B cell (primary cell): ENCODE results near the gene KIAA1328. TPM values are rescaled to one million over a fixed set of nuclear protein-coding genes. Genes with fewer than 3 reads are reported as not detected.

Experiments
- ATAC-seq: fragments of 200-7000 bp; cut with Tn5 transposase; one replicate; pipeline ENCODE4 v1.10.0; 2021; ENCODE audit warnings: low read depth, mild to moderate bottlenecking, moderate number of reproducible peaks, moderate library complexity
- CTCF ChIA-PET: fragments of 350-600 bp; sonication (Branson Sonifier 250); formaldehyde crosslinking; loops from one replicate; lab custom pipeline; 2021; ENCODE audit warnings: antibody characterized with exemption, inconsistent platforms; lab: Charles Lee
- POLR2A ChIA-PET: fragments of 350-600 bp; sonication (Branson Sonifier 250); formaldehyde crosslinking; loops from one replicate; lab custom pipeline; 2021; ENCODE audit warnings: antibody characterized with exemption; lab: Charles Lee
- DNase-seq: peaks from one replicate; pipeline ENCODE4 v3.0.0; 2013
- H2AFZ ChIP-seq: 2 replicates; pipeline ENCODE4 v1.6.1; 2012; ENCODE audit warnings: mild to moderate bottlenecking, low read depth, low read length; ENCODE audit not compliant: insufficient read depth, poor library complexity, severe bottlenecking
- H3K27ac ChIP-seq, 2 donors: 1 replicate in 1 of 2; 2 replicates in 1 of 2; pipeline ENCODE4 v1.5.1; 2012 to 2013; ENCODE audit warnings: low read length in 2 of 2, mild to moderate bottlenecking in 2 of 2, moderate library complexity in 1 of 2
- H3K27me3 ChIP-seq, 4 experiments: fragments of 200-600 bp in 1 of 4; sonication (generic) in 1 of 4; replicated peaks in 1 of 4; 1 replicate in 2 of 4; 2 replicates in 2 of 4; pipeline versions ENCODE4 v1.6.1 to v1.7.0; 2013 to 2016; ENCODE audit warnings: low read length in 3 of 4, mild to moderate bottlenecking in 2 of 4, mixed read lengths in 1 of 4, moderate library complexity in 1 of 4; ENCODE audit not compliant: insufficient read depth in 4 of 4, control insufficient read depth in 3 of 4; ENCODE audit errors: control extremely low read depth in 1 of 4
- H3K36me3 ChIP-seq, 2 experiments: replicated peaks in 1 of 2; 1 replicate in 1 of 2; 2 replicates in 1 of 2; pipeline versions ENCODE4 v1.6.1 to v1.7.1; 2013; ENCODE audit warnings: low read length in 1 of 2; ENCODE audit not compliant: insufficient read depth in 2 of 2, control insufficient read depth in 1 of 2; ENCODE audit errors: control extremely low read depth in 1 of 2, extremely low read depth in 1 of 2
- H3K4me1 ChIP-seq, 2 donors: fragments of 200-600 bp in 1 of 2; sonication (generic) in 1 of 2; 1 replicate in 1 of 2; 2 replicates in 1 of 2; pipeline versions ENCODE4 v1.5.1 to v1.6.1; 2013 to 2017; ENCODE audit warnings: low read length in 2 of 2; ENCODE audit not compliant: control insufficient read depth in 2 of 2, insufficient read depth in 2 of 2
- H3K4me2 ChIP-seq: replicated peaks from 2 replicates; pipeline ENCODE3; 2012; ENCODE audit warnings: mild to moderate bottlenecking, low read depth, low read length; ENCODE audit not compliant: poor library complexity, severe bottlenecking
- H3K4me3 ChIP-seq, 5 experiments: fragments of 200-600 bp in 1 of 5; sonication (generic) in 1 of 5; 1 replicate in 3 of 5; 2 replicates in 2 of 5; pipeline versions ENCODE4 v1.5.1 to v1.7.0; 2011 to 2016; ENCODE audit warnings: low read length in 4 of 5, mild to moderate bottlenecking in 4 of 5, low read depth in 2 of 5, control low read depth in 1 of 5, moderate library complexity in 1 of 5; ENCODE audit not compliant: insufficient read depth in 1 of 5; ENCODE audit errors: control extremely low read depth in 1 of 5, extremely low read depth in 1 of 5
- H3K79me2 ChIP-seq: fragments of 200-600 bp; sonication (generic); one replicate; pipeline ENCODE4 v1.6.0; 2016; ENCODE audit warnings: low read length; ENCODE audit not compliant: control insufficient read depth, insufficient read depth
- H3K9ac ChIP-seq: fragments of 200-600 bp; sonication (generic); 2 replicates; pipeline ENCODE4 v1.6.1; 2017; ENCODE audit warnings: mild to moderate bottlenecking, low read length, moderate library complexity
- H3K9me3 ChIP-seq, 3 donors: one replicate each; pipeline versions ENCODE4 v1.6.1 to v1.7.1; 2013; ENCODE audit warnings: low read length in 2 of 3; ENCODE audit not compliant: control insufficient read depth in 2 of 3, insufficient read depth in 1 of 3; ENCODE audit errors: control extremely low read depth in 1 of 3
- H4K20me1 ChIP-seq: 2 replicates; pipeline ENCODE4 v1.6.0; 2012; ENCODE audit warnings: mild to moderate bottlenecking, low read length; ENCODE audit not compliant: insufficient read depth, control insufficient read depth, poor library complexity, severe bottlenecking
- H3K27ac Mint-ChIP-seq: one replicate; pipeline ENCODE4 v1.8.0; 2021; ENCODE audit warnings: mixed read lengths
- H3K27me3 Mint-ChIP-seq: one replicate; pipeline ENCODE4 v1.8.0; 2021; ENCODE audit warnings: mixed read lengths
- H3K4me1 Mint-ChIP-seq: one replicate; pipeline ENCODE4 v1.8.0; 2021; ENCODE audit warnings: mixed read lengths
- H3K4me3 Mint-ChIP-seq: one replicate; pipeline ENCODE4 v1.8.0; 2021; ENCODE audit warnings: mixed read lengths
- H3K9me3 Mint-ChIP-seq: one replicate; pipeline ENCODE4 v1.8.0; 2022; ENCODE audit warnings: mixed read lengths; ENCODE audit not compliant: insufficient read depth
- EZH2 ChIP-seq: IDR thresholded peaks from 2 replicates; pipeline ENCODE4 v1.6.1; 2012; ENCODE audit warnings: borderline replicate concordance, low read depth, mild to moderate bottlenecking, moderate library complexity, low read length; ENCODE audit not compliant: insufficient read depth, poor library complexity, severe bottlenecking
- WGBS: methylation state at CpG from one replicate; pipeline ENCODE4 v1.1.5; 2013; ENCODE audit warnings: missing lambda C conversion rate; ENCODE audit not compliant: insufficient coverage; 5-methylcytosine and 5-hydroxymethylcytosine counted together
- intact Hi-C: fragments of 100-400 bp; cut with micrococcal nuclease; formaldehyde crosslinking; loops from one replicate; pipeline ENCODE4 v1.10.0; 2022
- polyA plus RNA-seq: library from polyadenylated mRNA; depleted of rRNA; stranded (reverse); fragments of >200 nt; gene quantifications from 2 replicates; pipeline ENCODE4 v1.2.3, GENCODE V29; 2012
- total RNA-seq, 2 donors: library from RNA; stranded (reverse); fragments of 120-200 nt in 1 of 2; gene quantifications; 1 replicate in 1 of 2; 2 replicates in 1 of 2; pipeline versions ENCODE4 v1.2.3 to v1.2.4, GENCODE V29; 2013 to 2022
- TF ChIP-seq, protein P1 (sequence below): fragments of 200-600 bp; IDR thresholded peaks from one replicate; pipeline ENCODE4 v1.8.0; 2022; ENCODE audit warnings: antibody characterized with exemption, mild to moderate bottlenecking

The KIAA1328 gene
- total and polyA plus RNA-seq, 2 donors (not counting 1 experiment from before 2014, with no cell fraction given), result 9.1 to 22.1 TPM

DNA sequence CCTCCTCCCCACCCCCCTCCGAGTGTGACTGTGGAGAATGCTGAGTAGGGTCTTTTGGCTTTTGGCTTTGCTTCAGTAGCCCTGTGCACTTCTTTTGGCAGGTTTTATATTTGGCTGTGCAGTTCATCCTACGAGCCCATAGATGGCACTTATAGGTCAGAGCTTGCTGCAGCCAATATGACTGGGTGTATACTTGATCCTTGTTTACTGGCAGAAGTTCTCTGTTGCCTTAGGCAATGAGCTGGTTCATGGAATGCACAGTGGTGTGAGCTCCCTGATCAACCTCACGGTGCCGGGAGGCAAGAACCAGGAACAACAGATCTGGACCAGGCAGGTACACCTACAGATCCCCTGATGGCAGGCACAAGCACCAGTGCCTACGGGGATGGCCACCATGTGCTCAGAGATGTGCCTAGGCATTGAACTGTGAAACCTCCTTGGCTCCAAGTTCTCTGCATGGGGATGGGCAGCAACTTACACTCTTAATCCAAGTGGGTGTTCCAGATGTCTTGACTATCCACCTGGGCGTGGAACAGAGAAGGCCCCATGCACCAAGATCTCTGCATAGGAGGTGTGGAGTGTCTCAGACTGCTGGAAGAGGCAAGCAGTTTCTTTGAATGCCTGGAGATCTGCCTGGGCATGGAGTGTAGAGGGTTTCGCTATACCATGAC lies 190.4 kb downstream of the KIAA1328 start:
- Histone ChIP-seq H3K4me3 (no peak overlapping the region), H3K36me3 (peaks cover 0 to 6% of the 10 kb centered on the region in 2 experiments), H3K79me2 (no peaks in the 10 kb centered on the region), H3K4me2 (no peak overlapping the region), H3K4me1 (no peaks in the 10 kb centered on the region), H3K9ac (no peak overlapping the region), H2AFZ (no peak overlapping the region), H3K27ac (no peak overlapping the region), H3K9me3 (peaks cover 4 to 23% (median 7%) of the 10 kb centered on the region in 3 donors), H4K20me1 (no peaks in the 10 kb centered on the region), H3K27me3 (no peaks in the 10 kb centered on the region)
- ChIA-PET CTCF (no interaction called here), POLR2A (no interaction called here)
- no peak for ATAC-seq
- no peak for DNase-seq
- H3K4me1 Mint-ChIP-seq, result no peaks in the 10 kb centered on the region
- H3K27me3 Mint-ChIP-seq, result no peaks in the 10 kb centered on the region
- no peak overlapping the region for H3K4me3 Mint-ChIP-seq
- intact Hi-C loops, result no loop called here
- H3K9me3 Mint-ChIP-seq, result peaks cover 23% of the 10 kb centered on the region
- no peak overlapping the region for H3K27ac Mint-ChIP-seq
- TF ChIP-seq, protein P1, sequence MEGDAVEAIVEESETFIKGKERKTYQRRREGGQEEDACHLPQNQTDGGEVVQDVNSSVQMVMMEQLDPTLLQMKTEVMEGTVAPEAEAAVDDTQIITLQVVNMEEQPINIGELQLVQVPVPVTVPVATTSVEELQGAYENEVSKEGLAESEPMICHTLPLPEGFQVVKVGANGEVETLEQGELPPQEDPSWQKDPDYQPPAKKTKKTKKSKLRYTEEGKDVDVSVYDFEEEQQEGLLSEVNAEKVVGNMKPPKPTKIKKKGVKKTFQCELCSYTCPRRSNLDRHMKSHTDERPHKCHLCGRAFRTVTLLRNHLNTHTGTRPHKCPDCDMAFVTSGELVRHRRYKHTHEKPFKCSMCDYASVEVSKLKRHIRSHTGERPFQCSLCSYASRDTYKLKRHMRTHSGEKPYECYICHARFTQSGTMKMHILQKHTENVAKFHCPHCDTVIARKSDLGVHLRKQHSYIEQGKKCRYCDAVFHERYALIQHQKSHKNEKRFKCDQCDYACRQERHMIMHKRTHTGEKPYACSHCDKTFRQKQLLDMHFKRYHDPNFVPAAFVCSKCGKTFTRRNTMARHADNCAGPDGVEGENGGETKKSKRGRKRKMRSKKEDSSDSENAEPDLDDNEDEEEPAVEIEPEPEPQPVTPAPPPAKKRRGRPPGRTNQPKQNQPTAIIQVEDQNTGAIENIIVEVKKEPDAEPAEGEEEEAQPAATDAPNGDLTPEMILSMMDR, result no peak
- no peak for TF ChIP-seq EZH2
- 93% methylated on average over 6 of the region's 7 CpGs for WGBS

GRCh38 chr18:37033419-37033818 lies 204.5 kb downstream of the KIAA1328 start:
- H3K4me3 Mint-ChIP-seq, result no peak overlapping the region
- no peaks in the 10 kb centered on the region for H3K79me2 ChIP-seq
- no peaks in the 10 kb centered on the region for H3K4me1 ChIP-seq
- peaks cover 5% of the 10 kb centered on the region for H3K9me3 Mint-ChIP-seq
- ChIA-PET POLR2A (no interaction called here), CTCF (no interaction called here)
- H3K4me2 ChIP-seq, result no peak overlapping the region
- no peaks in the 10 kb centered on the region for H3K4me1 Mint-ChIP-seq
- no peak overlapping the region for H3K27ac ChIP-seq
- intact Hi-C loops, result no loop called here
- no peak overlapping the region for H3K4me3 ChIP-seq
- no peak for ATAC-seq
- no peak for DNase-seq
- no peaks in the 10 kb centered on the region for H4K20me1 ChIP-seq
- H3K9me3 ChIP-seq, result peaks cover 1 to 13% (median 3%) of the 10 kb centered on the region in 3 donors
- no peak for TF ChIP-seq EZH2
- TF ChIP-seq, protein P1, result no peak
- H3K27me3 Mint-ChIP-seq, result no peaks in the 10 kb centered on the region
- no peaks in the 10 kb centered on the region for H3K27me3 ChIP-seq
- H2AFZ ChIP-seq, result no peak overlapping the region
- peaks cover 0 to 3% of the 10 kb centered on the region in 2 experiments for H3K36me3 ChIP-seq
- WGBS, result no CpG with 5 or more reads among the region's 2 CpGs
- no peak overlapping the region for H3K9ac ChIP-seq
- no peak overlapping the region for H3K27ac Mint-ChIP-seq
